CD4-positive, alpha-beta T cell treated with Interleukin-4 for 4 hours (primary cell): ENCODE data around the gene PRSS12.
"Not testable (repeated sequence)": the region's sequence is repeated elsewhere in the genome, so short reads cannot be mapped to it uniquely, and the experiment has no call there.

Source experiments
- DNase-seq: peaks from one replicate; pipeline ENCODE4 v3.0.0-alpha.2; 2020

PRSS12 gene

DNA sequence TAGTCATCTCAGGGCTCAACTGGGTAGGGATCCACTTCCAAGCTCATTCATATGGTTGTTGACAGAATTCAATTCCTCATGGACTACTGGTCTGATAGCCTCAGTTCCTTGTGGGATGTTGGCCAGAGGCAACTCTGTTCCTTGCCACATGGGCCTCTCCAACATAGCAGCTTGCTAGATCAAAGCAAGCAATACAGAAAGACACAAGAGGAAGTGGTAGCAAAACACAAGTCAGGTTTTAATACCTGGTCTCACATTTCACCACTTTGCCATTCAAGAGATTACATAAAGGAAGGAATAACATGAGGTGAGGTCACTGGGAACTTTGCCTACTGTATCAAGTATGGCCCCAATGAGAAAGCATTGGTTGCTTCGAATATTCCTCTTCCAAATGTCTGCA lies 79.2 kb downstream of the PRSS12 start:
- no peak for DNase-seq

DNA sequence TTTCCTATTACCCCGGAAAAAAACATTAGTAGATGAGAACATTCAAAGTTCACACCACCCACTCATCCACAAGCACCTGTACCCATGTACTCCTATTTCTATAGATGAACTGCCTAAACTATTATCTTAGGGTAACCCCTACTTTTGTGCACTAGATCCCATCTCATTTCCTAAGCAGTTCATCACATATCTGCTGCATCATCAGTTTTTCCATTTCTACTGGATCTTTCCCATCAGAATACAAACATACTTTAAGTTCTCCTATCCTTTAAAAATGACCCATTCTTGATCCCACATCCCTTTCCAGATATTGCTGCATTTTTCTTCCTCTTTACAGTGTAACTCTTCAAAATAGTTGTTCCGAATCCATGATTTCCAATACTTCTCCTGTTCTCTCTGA lies 81.0 kb downstream of the PRSS12 start:
- no peak for DNase-seq

DNA sequence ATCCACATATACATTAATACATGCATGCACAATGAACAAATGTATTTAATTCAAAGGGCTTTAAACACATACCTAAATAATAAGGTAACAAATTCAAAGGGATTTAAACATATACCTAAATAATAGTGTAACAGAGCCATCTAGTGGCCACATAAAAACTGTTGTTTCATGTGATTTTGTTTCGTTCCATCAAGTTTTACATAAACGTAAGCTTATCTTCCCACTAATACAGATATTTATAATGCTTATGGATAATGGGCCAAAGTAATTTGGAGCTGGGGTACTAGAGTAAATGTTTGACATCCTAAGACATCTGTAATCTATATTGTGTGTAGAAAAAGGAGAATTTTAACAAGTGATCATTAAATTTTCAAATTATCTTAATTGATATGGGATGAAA lies 82.3 kb downstream of the PRSS12 start:
- DNase-seq, result peak; percentile 62

DNA sequence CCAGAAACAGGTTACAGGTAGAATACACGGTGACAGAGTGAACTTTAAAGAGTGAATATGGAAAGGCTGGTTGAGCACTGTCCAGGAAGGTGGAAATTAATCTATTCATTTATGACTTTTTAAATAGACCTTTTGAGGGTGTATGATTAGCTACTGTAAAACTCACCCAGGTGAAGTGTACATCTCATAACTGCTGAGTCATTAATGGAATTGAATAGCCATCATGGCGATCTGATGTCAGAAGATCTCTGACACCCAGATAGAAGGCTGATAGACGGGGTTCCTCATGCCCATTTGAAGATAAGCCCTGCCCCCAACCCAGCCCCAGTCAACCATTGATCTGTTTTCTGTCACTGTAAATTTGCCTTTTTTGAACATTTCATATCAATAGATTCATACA lies 84.0 kb downstream of the PRSS12 start:
- no peak for DNase-seq

DNA sequence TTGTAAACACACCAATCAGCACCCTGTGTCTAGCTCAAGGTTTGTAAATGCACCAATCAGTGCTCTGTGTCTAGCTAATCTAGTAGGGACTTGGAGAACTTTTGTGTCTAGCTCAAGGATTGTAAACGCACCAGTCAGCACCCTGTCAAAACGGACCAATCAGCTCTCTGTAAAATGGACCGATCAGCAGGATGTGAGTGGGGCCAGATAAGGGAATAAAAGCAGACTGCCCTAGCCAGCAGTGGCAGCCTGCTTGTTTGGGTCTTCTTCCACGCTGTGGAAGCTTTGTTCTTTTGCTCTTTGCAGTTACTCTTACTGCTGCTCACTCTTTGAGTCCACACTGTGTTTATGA lies 86.7 kb downstream of the PRSS12 start:
- DNase-seq, result not testable (repeated sequence)

DNA sequence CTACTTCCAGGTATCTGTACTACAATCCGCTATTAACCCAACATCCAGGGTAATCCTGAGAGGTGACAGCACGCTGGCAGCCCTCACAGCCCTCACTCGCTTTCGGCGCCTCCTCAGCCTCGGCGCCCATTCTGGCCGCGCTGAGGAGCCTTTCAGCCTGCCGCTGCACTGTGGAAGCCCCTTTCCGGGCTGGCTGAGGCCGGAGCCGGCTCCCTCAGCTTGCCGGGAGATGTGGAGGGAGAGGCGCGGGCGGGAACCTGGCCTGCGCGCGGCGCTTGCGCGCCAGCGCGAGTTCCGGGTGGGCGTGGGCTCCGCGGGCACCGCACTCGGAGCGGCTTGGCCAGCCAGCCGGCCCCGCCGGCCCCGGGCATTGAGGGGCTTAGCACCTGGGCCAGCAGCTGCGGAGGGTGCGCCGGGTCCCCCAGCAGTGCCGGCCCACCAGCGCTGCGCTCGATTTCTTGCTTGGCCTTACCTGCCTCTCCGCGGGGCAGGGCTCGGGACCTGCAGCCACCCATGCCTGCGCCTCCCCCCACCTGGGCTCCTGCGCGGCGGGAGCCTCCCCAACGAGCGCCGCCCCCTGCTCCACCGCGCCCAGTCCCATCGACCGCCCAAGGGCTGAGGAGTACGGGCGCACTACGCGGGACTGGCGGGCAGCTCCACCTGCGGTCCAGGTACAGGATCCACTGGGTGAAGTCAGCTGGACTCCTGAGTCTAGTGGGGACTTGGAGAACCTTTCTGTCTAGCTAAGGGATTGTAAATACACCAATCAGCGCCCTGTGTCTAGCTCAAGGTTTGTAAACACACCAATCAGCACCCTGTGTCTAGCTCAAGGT lies 87.3 kb downstream of the PRSS12 start:
- DNase-seq, result no peak

DNA sequence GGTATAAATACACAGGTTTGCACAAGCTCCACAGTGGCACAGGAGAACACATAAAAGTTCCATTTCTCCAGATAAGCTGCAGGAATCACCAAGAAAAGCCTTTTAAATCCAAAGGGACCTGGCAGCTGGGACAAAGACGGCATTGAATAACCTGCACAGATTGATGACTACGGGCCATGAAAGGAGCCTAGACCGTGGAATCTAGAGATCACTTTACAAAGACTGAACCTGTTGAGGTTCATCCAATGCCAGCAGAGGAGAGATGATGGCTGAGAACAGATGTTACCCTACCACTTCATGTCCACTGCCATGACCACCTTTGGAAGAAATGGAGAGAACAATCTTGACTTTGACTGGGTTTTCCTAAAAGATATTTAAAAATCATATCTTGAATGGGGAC lies 88.7 kb downstream of the PRSS12 start:
- DNase-seq, result no peak

DNA sequence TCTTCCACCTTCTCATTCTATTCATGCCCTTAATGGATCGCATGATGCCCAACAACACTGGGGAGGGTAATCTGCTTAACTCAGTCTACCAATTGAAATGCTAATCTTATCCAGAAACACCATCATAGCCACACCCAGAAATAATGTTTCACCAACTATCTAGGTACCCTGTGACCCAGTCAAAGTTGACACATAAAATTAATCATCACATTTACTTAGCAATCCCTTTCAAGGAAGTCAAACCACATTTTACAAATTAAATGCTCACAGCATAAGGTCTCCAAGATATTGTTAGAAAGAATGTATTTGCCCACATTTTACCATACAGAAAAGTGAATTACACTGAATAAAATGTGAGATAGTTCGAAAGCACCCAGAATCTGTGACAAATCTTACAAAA lies 92.5 kb downstream of the PRSS12 start:
- no peak for DNase-seq

DNA sequence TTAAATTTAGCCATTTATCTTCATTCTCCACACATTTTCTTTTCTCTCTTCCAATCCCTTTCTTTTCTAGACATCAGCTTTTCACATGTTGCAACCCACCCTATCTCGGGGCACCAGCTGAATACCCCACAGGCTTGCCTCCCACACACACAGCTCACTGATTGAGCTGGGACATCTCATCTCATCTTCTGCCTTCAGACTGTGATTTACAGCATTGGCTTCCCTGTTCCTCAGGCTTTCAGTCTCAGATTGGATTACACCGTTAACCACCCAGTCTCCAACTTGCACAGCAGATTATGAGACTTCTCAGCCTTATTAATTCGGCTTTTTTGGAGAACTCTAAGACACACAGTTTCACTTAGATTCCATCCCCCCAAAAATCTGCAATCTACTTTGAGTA lies 93.7 kb downstream of the PRSS12 start:
- no peak for DNase-seq

DNA sequence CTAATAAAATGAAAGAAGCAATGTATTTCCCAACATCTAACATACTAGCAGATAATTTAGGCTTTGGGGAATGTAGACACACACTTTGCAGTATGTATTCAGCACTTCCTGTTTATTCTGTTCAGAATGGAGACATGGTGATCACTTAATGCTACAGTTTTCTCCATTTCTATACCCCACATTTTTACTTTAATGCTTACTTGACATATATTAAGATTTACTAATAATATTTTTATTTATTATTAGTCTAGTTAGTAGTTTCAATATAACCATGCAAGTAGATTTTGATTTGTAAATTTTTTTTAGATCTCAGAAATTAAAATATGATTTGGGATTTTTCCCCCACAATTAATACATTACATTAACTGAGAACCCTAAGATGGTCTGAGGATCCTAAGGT lies 98.4 kb downstream of the PRSS12 start:
- no peak for DNase-seq

DNA sequence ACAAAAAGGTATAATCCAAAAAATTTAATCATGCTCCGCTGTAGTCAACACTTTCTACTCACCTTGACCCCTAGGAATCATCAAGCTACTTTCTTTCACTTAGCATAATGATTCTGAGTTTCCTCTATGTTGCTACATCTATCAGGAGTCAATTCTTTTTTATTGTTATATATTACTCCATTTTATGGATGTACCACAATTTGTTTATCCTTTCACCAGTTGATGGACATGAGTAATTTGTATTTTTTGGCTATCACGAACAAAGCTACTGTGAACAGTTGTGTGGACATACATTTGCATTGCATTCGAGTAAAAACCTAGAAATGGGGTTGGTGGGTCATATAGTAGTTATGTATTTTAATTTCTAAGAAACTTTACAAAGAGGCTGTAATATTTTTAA lies 102.9 kb downstream of the PRSS12 start:
- DNase-seq, result no peak

DNA sequence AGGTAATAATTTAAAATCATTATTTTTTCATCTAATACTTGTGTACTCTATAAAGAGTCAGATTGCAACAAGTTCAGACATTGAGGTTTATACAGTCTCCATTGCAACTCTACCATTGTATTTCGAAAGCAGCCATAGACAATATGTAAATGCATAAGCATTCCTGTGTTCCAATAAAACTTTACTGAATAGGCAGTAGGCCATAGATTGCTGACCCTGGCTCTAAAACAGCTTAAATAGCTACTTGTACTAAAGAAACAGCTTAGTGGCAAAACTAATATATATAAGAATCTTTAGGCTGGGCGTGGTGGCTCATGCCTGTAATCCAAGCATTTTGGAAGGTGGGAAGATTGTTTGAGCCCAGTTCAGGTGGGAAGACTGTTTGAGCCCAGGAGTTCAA lies 115.3 kb downstream of the PRSS12 start:
- DNase-seq, result no peak

DNA sequence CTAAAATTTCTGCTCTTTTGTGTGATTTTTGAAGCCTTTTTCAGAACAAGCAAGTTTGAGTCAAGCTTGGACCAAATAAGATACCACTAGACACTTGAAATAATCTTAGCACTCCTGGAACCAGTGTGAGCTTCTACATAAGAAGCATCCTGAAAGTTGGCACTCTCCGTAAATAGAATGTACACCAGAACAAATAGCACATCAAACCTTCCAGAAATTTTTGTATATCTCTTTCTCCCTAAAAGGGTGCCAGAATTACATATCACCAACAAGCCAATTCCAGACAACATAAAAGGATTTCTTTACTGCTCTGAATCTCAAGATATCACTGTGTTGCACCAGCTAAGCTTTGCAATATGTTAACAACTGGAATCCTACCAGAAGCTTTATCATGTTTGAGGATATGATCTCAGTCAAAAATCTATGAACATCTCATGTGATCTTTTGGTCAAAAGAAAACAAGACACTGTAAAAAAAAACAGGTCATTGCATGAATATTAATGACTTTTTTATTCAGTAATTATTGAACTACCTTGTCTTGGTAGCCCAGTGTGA lies 117.2 kb downstream of the PRSS12 start:
- no peak for DNase-seq
